HG02938 (cell line): ENCODE measurements around the gene ZNF528.
A peak's percentile ranks its signal among the peaks of the same experiment; 100 is the strongest.

Experiments used
- ATAC-seq: cut with Tn5 transposase; IDR thresholded peaks from one replicate; pipeline ENCODE4 v1.9.1; 2021; ENCODE audit warnings: mild to moderate bottlenecking, moderate library complexity; ENCODE audit not compliant: unreplicated experiment

Gene ZNF528

GRCh38 chr19:52397310-52398080, at the start of gene ZNF528:
Gene ZNF528 (plus strand): TSS chr19:52397849. CDS start chr19:52402014, 4,165 bp downstream.
- peak; percentile 68 for ATAC-seq

GRCh38 chr19:52351512-52351911, 46.1 kb upstream of the ZNF528 start:
- ATAC-seq: no peak

GRCh38 chr19:52366414-52366824, 31.2 kb upstream of the ZNF528 start:
- ATAC-seq: no peak

GRCh38 chr19:52369559-52370340, 27.9 kb upstream of the ZNF528 start, which contains the start of gene ZNF880:
Gene ZNF880 (plus strand): TSS chr19:52369923. CDS start chr19:52369966, 43 bp downstream.
- peak; percentile 72 for ATAC-seq

GRCh38 chr19:52370341-52370710, 27.3 kb upstream of the ZNF528 start:
- no peak for ATAC-seq

GRCh38 chr19:52391135-52391534, 6.5 kb upstream of the ZNF528 start:
- no peak for ATAC-seq

- ATAC-seq: peak; percentile 29
Measured at GRCh38 chr19:52398081-52398441, 412 bp downstream of the ZNF528 start.

GRCh38 chr19:52410276-52410675, 12.6 kb downstream of the ZNF528 start:
- no peak for ATAC-seq

GRCh38 chr19:52415711-52416110, 18.1 kb downstream of the ZNF528 start:
- no peak for ATAC-seq

GRCh38 chr19:52428937-52429336, 31.3 kb downstream of the ZNF528 start, which contains the start of gene ZNF534:
Gene ZNF534 (plus strand): TSS chr19:52429148. CDS start chr19:52431475, 2,327 bp downstream.
- no peak for ATAC-seq

- ATAC-seq: no peak
Measured at GRCh38 chr19:52442179-52442578, 44.5 kb downstream of the ZNF528 start.

GRCh38 chr19:52444506-52444905, 46.9 kb downstream of the ZNF528 start:
- no peak for ATAC-seq

GRCh38 chr19:52451241-52451640, 53.6 kb downstream of the ZNF528 start:
- no peak for ATAC-seq

GRCh38 chr19:52453324-52454094, 55.9 kb downstream of the ZNF528 start, which contains the start of gene ZNF578:
Gene ZNF578 (plus strand): TSS chr19:52453553. CDS start chr19:52501846, 48,293 bp downstream.
- no peak for ATAC-seq

GRCh38 chr19:52464798-52465470, 67.3 kb downstream of the ZNF528 start:
- no peak for ATAC-seq
